GM19099 (cell line): ENCODE data around the gene THBS2.

Experiments used
- POLR2A ChIP-seq: IDR thresholded peaks from 3 replicates; pipeline ENCODE4 v1.6.1; 2011; ENCODE audit warnings: low read depth; ENCODE audit not compliant: insufficient read length; ENCODE audit errors: extremely low read depth

The THBS2 gene

DNA sequence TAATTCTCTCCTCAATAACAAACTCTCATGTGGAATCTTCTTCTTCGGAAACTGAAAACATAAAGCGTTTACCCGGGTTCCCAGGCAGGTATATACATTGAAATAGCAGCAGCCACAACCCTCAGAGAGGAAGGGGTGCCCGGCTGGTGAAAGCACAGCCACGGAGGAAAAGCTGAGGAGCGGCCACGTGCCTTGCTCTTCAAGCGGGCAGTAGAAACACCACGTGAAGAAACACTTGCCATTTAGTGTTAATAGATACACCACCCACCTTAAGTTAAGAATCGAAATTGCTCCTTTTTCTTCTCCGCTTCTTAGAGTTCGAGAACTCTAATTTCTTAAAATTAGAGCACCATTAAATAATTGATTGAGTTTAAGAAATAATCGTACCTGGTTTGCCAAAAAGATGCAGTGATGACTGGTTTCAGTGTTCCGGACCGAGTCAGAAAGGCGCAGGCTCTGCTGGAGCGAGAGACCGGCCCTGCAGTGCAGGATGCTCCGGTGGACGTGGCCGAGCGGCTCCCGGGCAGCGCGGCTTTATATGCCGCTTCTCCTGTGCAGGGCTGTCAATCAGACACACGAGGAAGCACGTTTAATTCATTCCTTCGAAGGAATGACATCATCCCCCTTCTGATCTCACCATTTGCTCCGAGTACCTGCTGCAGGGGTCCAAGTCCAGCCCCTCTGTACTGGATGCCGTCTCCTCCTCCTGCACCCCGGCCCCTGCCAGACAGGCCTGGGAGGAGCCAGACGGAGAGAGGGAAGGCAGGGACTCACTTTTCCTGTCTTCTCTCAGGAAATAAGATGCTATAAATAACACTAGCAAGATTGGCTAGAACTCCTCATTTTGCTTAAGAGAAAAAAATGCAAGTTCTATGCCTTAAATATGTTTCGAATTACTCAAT is at the start of gene THBS2:
Gene THBS2 (minus strand): TSS at position 510 of the 902 bp plus-strand sequence. CDS start 3,062 bp downstream, outside the sequence.
- TF ChIP-seq POLR2A: no peak

DNA sequence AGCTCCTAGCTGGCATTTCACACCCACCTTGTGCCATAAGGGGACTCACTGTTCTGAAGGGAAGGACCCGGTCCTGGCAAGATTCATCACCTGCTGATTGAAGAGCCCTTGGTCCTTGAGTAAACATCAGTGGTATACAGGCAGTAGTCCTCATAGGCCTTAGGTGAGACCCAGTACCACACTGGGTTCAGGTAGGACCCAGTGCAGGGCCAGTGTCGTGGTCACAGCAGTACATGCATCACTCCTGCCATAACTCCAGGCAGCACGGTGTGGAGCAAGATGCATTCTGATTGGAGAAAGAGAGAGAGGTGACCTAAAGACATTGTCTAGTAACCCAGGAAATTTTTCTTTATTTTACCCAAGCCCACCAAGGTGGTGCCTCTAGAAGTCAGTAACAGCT is 49.1 kb upstream of the THBS2 start:
- no peak for TF ChIP-seq POLR2A

DNA sequence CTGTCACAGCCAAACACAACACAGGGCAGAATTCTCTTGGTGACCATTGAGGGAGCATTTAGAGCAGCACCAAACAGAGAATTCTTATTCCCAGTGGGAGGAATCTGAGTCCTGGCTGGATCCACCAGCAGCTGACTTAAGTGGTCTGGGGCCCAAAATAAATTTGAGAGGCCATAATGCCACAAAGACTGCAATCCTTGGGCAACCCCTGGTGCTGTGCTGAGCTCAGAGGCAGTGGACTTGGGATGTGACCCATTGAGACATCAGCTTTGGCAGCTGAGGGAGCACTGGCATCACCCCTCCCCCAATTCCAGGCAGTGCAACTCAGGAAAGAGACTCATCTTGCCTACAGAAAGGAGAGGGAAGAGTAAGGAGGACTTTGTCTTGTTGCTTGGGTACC is 48.6 kb upstream of the THBS2 start:
- TF ChIP-seq POLR2A: no peak

DNA sequence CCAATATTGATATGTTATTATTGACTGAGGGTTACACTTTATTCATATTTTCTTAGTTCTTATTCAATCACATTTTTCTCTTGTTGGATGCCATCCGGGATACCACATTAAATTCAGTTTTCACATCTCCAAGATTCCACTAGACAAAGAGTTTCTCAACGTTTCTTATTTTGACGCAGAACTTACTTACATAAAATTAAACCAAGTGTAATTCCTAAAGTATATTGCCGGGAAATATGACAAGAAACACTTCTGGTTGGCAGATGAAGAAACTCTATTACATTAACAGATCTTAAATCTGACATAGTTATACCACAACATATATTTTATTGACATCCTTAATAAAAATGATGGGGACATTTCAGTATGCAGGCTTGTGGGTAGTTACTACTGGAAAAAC is 47.3 kb upstream of the THBS2 start:
- TF ChIP-seq POLR2A: no peak

DNA sequence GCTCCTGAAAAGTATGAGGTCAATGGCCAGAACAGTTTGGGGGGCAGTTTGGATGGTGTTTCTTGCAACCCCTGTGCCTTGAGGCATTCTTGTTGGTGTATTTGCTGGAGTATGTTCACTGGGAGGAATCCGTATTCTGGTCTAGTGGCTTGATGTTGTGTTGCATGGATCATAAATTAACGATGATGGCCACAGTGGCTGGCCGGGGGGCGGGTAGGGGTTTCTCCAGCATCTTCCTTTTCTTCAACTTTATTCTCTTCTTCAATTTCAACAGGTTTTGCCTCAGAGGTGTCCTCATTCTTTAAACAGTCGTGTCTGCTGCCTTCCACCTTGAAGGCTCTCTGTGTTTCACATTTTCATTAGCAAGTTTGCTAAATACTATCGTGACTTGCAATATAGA is 43.0 kb upstream of the THBS2 start:
- TF ChIP-seq POLR2A: no peak

DNA sequence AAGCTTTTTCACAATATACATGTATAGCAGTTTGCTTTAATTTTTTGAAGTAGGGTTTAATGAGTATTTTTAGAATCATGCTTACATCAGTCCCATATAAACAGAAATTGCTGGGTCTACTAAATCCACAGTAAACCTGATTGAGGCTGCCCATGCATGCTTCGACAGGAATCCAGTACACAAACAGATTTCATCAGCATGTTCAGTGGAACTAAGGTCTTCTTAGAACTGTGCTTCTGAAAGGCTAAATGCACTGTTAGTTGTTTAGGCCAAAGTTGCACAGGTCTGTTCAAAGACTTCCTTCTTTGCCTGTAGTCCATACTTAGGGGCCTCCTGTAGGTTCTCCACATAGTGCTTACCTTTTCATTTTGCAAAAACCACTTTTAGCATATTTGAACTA is 42.5 kb upstream of the THBS2 start:
- no peak for TF ChIP-seq POLR2A

DNA sequence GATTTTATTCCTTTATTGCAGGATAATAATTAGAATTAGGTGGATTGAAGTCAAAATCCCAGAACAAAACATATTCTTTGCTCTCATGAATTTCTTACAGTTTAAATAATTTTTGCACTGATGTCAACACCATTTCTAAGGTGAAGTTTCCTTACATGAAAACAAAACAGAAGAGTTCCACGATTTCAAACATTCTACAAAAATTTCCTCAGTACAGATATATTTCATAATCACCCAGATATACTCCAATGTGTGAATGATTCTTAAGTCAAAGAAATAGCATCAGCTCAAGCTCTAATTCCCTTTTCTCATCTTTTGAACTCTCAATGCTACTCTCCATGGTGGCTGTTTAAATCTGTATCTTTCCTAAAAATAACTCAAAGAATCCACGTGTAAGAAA is 39.5 kb upstream of the THBS2 start:
- TF ChIP-seq POLR2A: no peak

DNA sequence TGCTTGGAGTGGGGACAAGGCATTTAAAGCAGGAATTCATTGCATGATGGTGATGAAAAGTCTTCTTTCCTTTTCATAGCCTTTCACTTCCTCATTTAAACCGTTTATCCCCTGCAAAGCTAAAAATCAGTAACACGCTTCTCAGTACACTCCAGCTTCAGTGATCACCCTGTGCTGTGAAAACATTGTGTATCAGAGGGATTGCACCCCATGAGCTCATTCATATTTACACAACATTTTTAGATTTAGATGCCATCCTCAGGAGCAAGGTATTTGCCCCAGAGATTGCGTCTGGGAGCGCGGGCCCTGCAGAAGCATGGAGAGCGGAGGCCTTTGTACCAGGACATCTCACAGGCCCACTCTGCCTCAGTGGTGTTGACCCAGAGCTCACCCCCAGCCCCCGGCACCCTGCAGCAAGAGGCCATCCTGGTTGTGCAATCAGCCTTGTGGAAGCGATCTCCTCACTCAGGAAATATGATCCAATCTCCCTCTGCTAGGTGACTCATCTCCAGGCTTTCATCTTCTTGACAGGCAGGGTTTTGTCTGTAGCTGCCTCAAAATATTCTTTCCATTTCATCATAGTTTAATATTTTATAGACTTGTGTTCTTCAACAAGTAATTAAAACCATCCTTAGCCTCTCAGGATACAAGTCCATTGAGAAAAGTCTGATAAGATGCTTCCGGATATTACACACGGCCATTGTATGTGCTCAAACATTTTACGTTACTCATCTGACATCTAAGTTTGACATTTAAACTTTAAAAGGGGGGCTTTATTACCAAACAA is 38.9 kb upstream of the THBS2 start:
- no peak for TF ChIP-seq POLR2A

DNA sequence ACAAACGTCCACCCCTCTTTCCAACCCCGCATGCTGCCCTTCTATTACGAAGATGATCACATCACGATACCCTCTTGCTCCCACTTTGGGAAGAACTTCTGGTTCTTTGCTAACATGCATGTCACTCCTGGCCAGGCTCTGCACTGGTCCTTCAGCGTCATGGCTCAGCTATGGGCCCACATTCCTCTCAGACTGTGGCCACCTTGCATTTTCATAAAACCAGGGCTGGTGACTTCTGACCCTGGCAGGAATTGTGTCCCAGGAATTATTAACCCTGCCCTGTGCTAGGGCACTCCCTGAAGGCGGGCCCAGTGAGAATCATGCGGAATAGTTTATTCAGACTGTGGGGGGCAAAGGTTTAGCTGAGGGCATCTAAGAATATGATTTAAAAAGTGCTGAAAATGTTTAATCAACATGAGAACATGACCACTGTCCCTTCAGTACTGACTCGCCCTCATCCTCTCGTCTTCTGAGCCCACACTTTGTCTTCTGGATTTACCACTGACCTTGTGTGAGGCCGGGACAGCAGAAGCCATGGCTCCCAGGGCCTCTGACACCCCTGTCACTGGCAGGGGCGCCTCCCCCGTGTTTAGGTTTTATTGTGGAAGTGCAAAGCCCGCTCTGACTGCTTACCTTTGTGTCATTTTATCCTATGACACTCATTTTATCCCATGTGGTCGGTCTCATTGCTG is 38.1 kb upstream of the THBS2 start:
- no peak for TF ChIP-seq POLR2A

DNA sequence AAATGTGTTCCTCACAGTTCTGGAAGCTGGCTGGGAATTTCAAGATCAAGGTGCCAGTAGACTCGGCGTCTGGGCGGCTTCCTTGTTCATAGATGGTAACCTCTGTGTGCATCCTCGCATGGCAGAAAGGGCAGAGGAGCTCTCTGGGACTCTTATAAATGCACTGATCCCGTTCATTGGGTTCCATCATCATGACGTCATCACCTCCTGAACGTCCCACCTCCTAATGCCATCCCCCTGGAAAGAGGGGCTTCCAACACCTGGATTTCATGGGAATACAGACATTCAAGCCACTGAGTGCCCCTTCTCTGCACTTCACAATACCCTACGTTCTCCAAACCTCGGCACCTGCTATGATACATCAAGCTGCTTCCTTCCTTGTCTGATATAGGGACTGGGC is 37.5 kb upstream of the THBS2 start:
- no peak for TF ChIP-seq POLR2A

DNA sequence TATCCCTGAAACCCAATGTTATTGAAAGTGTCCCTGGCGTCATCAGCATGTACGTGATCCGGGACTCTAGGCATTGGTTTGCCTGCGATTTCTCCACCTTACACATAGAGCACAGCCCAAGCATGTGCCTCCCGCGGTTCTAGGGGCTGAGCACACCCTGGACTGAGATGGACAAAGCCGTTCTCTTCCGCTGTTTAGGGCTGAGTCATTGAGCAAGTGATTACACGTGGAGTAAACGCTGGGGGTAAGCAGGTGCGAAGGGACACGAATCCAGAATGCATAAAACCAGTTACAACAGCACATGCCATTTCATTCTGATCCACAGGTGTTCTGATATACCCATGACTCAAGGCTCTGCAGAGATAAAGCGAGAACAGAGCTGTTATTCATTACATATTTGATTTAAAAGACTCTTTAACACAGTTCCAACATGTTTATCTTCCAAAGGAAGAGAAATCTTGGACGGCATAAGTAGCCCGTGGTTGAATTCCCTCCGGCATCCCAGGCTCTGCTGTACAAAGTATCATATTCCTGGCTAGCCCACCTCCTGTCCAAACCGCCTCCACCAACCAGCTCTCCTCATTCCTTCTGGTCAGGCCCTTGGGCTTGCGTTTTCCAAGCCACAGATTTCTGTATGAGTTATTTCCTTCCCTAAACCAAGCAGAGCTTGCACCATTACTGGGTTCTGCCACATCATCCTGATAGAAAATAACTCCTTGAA is 36.1 kb upstream of the THBS2 start:
- no peak for TF ChIP-seq POLR2A

DNA sequence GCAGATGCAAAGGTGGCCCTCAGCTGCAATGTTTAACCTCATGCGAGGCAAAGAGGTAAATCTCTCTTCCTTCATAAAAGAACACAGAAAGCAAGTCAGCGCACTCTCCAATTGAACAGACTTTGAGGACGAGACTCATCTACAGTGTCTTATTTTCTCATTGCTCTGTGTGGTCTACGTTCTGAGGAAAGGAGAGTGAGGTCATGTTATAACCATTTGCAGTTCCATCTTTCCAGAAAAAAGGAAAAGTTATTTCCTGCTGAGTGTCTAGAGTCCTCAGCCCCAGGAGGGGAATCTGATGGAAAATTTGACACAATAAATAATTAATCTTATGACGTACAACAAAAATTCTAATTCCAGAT is 35.6 kb upstream of the THBS2 start:
- TF ChIP-seq POLR2A: no peak

DNA sequence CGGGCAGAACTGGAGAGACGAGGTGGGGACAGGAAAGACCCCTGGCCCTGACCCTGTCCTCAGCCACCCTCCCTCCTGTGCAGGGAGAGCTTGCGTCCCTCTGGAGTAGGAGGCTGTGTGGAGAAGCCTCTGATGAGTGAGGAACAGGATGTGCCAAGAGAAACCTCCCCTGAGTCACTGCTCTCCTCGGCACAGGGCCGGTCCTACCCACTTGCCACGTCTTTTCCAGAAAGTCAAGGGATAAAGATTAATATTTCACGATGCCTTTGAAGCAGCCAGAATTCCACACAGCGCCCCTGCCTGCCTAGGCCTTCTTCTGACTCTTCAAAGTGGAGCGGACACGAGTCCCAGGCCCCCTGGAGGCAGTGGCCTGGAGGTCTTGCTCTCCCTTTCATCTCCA is 34.9 kb upstream of the THBS2 start:
- TF ChIP-seq POLR2A: no peak

DNA sequence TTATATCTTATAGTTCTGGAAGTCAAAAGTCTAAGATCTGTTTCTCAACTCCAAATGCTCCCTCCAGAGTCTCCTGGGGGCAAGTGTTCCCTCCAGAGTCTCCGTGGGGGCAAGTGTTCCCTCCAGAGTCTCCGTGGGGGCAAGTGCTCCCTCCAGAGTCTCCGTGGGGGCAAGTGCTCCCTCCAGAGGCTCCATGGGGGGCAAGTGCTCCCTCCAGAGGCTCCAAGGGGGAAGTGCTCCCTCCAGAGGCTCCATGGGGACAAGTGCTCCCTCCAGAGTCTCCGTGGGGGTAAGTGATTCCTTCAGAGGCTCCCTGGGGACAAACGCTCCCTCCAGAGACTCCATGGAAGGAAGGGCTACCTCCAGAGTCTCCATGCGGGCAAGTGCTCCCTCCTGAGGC is 34.0 kb upstream of the THBS2 start:
- no peak for TF ChIP-seq POLR2A

DNA sequence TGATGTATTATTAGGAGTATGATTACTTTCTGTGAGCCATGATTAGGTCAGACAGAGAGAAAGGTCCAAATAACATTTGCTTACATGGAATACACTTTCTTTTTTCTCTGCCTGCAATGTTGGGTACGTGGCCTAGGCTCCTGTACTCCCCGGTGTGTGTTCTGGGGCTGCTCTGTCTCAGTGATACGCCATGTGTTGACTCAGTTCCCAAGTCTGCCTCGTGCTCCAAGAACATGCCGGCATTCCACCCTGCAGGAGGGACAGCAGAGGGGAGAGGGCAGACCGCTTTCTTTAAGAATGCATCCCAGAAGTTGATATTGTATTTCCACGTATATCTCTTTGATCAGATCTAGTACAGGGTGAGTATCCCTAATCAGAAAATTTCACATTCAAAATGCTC is 33.3 kb upstream of the THBS2 start:
- no peak for TF ChIP-seq POLR2A

DNA sequence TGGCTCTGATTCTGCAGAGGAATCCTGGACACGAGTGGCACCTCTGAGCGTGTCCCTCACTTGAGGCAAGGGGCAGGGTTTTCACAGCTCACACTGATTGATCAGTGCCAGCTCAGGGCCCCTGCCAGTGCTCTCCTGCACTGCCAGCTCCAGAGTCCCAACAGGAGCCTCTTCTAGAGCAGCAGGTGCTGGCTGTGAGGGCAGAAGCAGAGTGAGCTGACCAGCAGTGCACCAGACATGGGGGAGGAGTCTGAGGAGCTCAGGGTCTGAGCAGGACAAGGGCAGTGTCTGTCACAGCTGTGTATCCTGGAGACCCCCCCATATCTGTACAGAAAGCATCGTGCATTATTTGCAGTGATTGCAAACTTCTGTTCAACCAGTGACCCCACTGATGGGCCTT is 31.5 kb upstream of the THBS2 start:
- no peak for TF ChIP-seq POLR2A

DNA sequence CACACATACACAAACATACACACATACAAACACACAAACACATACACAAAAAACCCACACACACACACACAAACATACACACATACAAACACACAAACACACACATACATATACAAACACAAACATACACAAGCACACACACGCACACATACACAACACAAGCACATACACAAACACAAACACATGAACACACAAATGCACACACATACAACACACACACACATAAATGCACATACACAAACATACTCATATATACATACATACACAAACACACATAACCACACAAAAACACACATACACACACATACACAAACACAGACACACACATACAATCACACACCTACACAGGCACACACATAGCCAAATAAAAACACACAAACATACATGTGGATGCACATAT is 30.3 kb upstream of the THBS2 start:
- no peak for TF ChIP-seq POLR2A
